GM04504 (cell line): Measurements from ENCODE around the gene FEM1B.
A peak's percentile ranks its signal among the peaks of the same experiment; 100 is the strongest.

ENCODE experiments used
- DNase-seq: peaks from one replicate; pipeline ENCODE4 v3.0.0-alpha.2; 2012; ENCODE audit warnings: low read depth

The FEM1B gene

DNA sequence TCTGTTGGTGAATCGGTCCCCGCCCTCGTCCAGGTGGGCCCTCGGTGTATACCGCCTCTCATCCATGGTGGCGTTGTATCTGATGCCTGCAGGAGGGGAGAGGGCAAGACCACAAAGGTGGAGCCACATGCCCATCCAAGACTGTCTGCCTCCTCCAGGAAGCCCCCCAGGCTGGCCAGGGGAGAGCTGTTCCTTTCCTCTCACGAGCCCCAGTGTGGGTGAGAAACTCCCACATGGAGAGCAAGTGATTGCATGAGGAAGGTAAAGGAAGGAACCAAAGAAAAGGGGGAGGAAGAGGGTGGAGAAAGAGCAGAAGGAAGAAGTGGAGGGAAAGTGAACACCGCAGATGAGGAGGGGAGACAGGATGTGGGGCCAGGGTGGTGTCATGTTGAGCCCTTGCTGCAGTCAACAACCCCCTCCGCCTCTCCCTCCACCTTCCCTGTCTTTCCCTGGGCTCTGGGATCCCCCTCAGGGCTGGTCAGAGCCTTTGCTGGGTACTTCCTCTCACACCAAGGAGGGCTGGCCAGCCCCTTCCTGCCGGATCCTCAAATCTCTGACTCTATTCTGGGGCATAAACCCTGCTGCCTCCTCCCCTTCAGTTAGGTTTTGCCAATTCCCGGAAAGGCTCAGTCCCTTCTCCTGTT lies 49.3 kb downstream of the FEM1B start:
- no peak for DNase-seq

- DNase-seq = no peak
Observed at GRCh38 chr15:68328443-68328842, 50.9 kb downstream of the FEM1B start.

DNA sequence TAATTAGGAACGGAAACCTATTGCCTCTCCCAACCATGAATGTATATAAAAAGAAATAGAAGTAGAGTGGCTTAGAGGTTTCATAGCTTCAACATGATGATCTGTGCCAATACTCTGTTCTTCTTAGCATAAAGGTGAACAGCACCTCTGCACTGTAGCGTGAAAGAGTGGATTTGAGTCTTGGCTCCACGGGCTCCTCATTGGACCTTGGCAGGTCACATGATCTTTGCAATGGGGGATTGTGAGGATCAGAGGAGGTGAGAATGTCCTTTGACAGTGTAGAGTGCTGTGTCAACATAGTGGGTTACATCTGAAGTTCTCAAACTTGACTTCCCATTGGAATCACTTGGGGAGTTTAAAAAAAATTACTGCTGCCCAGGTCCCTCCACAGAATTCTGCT lies 51.4 kb downstream of the FEM1B start:
- DNase-seq = no peak

DNA sequence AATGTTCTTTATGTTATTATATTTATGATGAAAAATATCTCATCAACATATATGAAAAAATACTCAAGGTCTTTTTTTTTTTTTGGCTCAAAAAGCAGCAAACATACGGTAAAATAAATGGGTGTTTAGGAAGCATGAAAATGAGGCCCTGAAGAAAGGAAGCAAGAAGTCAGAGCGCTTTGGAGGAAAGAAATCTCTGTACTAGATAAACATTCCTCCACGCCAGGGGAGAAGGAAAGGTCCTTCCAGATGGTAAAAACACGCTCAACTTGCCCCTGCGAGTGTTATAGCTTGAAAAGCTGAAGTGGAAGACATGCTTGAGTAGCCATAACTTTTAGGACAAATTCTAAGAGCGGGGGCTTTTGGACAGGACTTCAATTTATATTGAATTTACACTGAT lies 52.9 kb downstream of the FEM1B start:
- DNase-seq = no peak

GRCh38 chr15:68330901-68331300 lies 53.4 kb downstream of the FEM1B start:
- no peak for DNase-seq

- DNase-seq = no peak
Observed at GRCh38 chr15:68332266-68332665, 54.7 kb downstream of the FEM1B start.

DNA sequence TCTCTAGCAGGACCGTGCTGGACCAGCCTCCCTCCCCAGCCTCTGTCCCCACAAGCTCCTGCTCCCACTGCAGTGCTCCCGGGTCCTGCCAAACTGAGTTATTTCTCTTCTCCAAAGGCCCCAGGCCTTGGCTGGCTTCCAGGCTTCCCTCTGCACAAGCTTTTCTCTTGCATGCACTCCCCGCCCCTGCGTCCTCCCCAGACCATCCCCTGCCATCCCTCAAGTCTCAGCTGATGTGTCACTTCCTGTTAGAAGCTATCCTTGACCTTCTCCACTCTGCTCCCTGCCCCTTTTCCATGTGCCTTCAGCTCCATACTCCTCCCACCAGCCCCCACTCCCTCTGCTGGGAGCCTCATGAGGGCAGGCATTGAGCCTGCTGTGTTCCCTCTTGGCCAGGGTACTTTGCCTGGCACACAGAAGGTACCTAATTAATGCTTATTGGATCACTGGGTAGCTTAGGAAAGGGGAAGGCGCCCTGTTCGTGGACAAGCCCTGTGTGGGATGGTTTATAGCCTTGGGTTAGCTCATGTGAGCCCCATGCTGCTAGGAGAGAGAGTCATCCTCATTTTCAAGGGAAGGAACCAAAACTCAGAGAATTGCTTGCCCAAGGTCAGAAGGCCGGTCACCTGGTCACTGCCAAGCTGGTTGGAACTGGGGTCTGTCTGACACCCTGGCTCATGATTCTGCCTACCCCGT lies 56.4 kb downstream of the FEM1B start:
- DNase-seq = no peak

GRCh38 chr15:68334661-68335124 lies 57.1 kb downstream of the FEM1B start:
- peak; percentile 58 for DNase-seq

DNA sequence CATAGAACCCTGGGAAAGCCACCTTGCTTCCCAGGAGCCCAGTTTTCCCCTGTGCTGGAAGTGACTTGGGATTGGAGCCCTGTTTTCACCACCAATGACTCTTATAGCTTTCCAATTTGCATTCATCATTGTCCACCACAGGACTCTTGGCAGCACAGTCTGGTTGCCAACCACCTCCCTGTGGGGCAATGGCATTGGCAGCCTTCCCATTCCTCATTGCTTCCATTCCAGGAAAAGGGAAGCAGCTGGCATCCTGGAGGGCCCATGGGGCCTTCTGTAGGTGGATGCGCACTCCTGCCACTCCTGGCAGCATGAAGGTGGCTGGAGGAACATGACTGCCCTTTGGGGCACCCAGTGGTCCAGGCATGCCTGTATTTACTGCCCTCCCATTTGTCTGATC lies 57.7 kb downstream of the FEM1B start:
- no peak for DNase-seq

GRCh38 chr15:68335655-68336054 lies 58.1 kb downstream of the FEM1B start:
- no peak for DNase-seq

DNA sequence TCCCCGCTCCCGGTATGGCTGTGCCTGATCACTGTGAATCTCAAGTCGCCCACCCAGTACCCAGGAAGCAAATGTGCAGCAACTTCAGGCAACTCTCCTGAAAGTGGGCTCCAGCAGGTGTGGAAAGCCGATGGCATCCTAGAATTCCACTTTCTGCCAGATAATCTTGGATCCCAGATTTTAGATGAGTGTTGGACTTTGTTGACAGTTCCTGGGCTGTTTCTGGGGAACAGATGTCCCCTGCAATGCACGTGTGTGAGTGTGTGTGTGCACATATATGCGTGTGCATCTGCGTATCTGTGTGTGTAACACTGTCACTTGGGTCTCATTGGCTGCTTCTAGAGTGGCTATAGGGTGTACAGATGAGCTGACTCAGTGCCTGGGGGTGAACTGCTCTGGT lies 59.0 kb downstream of the FEM1B start:
- DNase-seq = no peak

DNA sequence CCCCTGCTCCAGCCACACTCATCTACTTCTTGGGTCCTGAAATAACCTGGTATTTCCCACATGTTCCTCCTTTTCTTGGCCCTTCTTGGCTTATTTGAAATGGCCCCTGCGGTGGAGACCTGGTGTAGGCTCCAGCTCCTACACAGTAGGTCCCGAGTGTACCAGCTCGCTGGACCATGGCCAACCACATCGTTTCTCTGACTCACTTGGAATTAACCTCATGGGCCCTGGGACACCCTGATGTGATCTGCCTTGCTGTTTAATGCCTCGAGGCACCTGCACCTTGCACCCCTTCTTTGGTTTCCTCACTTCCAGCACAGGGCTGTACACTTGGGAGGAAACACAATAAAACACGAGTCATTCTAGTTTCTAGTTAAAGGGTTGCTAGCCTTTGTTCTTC lies 60.3 kb downstream of the FEM1B start:
- DNase-seq = no peak

DNA sequence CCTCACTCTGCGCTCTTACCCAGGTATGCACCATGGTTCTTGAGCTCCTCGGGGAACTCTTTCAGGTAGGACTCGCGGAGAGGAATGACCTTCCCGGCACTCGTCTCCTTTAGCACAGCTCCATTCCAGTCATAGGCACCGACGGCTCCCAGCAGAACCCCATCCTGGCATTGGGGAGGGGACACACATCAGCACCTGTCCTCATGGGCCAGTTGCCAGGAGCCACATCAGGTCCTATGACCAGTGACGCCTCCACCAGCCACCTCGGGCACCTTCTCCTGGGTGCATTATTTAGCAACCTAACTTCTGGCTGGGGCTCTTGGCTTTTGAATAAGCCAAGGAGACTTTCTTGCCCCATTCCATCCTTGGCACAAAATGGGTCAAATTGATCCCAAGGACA lies 61.9 kb downstream of the FEM1B start:
- DNase-seq = no peak

DNA sequence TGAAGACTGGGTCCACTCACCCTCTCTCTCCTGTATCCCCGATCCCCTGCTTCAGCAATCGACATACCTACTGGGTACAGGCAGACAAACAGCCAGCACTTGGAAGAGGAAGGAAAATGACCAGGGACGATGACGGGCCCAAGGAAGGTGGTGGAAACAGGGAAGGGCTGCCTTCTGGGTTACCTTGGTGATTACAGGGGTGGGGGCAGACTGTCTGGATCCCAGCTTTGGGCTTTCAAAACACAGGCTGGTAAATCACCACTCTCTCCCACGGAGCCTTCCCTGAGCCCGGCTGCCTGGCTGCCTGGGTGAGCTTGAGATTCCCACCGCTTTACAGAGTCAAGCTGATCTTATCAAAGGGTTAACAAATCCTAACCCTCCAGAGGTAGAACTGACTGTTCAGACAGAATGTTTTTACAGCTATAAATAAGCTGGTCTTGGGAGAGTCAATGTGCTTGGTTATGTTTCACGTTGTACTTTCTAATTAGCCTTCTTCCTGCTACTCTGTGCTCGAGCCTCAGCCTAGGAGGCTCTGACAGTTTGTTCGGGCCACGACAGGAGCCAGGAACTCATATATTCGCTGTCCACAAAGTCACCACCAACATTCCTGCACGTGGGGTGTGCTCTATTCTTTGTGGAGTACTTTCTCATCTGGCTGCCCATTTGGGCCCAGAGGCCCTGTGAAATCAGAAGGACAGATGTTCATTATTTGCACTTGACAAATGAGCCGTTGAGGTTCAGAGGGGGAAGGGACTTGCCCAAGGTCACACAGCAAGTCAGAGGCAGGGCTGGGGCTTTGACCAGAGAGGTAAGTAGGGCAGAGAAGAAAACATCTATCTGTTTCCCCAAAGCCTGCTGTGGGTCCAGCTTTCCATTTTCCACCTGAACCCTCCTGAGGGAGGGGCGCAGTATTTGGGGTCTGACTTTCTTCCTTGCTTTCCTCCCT lies 63.5 kb downstream of the FEM1B start:
- DNase-seq = no peak

GRCh38 chr15:68341760-68342725 lies 64.5 kb downstream of the FEM1B start:
- DNase-seq = no peak

- no peak for DNase-seq
Observed at GRCh38 chr15:68343579-68344225, 66.2 kb downstream of the FEM1B start.

DNA sequence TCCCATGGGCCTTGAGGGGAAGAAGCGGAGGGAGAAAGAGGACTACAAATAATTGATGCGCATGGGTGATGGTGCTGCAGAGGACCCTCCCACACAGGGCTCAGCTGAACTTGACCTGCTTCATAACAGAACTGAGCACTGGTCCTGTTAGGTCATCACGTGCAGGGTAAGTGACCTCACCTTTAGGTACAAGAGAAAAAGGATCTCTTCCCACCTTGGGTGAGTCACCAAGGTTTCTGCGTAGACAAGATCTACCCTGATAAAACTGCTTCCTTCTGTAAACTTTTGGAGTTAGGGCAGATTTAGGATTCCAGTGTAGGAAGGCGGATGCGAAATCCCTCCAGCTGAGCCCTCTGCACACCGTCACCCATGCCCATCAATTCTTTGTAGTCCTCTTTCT lies 67.1 kb downstream of the FEM1B start:
- no peak for DNase-seq
